Activated T-helper 1 cell treated with anti-CD3 and anti-CD28 coated beads, Interleukin-12 subunit alpha, Interleukin-12 subunit beta, Interleukin-2, Interleukin-4 antibody, amounts not matched to agents 30 ng/mL and 10 ng/mL and 1 ng/mL, durations not matched to agents 14 hours and 24 hours and 36 hours (primary cell): ENCODE results near the gene CDH22. TPM values are rescaled to one million over a fixed set of nuclear protein-coding genes. Genes with fewer than 3 reads are reported as not detected.

Experiments
- DNase-seq: peaks from one replicate; pipeline ENCODE4 v3.0.0; 2021; ENCODE audit warnings: low spot score
- H3K27ac Mint-ChIP-seq: one replicate; pipeline ENCODE4 v1.8.0; 2021; ENCODE audit warnings: mild to moderate bottlenecking, mixed read lengths
- H3K27me3 Mint-ChIP-seq: one replicate; pipeline ENCODE4 v1.8.0; 2022; ENCODE audit warnings: mild to moderate bottlenecking, moderate library complexity, mixed read lengths; ENCODE audit not compliant: insufficient read depth
- H3K36me3 Mint-ChIP-seq: one replicate; pipeline ENCODE4 v1.8.0; 2021; ENCODE audit warnings: low read depth, mixed read lengths
- H3K4me1 Mint-ChIP-seq: one replicate; pipeline ENCODE4 v1.8.0; 2021; ENCODE audit warnings: low read depth, mixed read lengths
- H3K4me3 Mint-ChIP-seq: one replicate; pipeline ENCODE4 v1.8.0; 2021; ENCODE audit warnings: mild to moderate bottlenecking, moderate library complexity, mixed read lengths
- H3K9me3 Mint-ChIP-seq: one replicate; pipeline ENCODE4 v1.8.0; 2021; ENCODE audit warnings: mixed read lengths
- intact Hi-C: fragments of 100-400 bp; cut with micrococcal nuclease; formaldehyde crosslinking; loops from one replicate; pipeline ENCODE4 v1.15.1; 2024
- total RNA-seq: library from RNA; stranded (reverse); gene quantifications from 2 replicates; pipeline ENCODE4 v1.2.3, GENCODE V29; 2022

CDH22 gene
- total RNA-seq, 1 donor from 2014 or later, result not detected

- Mint-ChIP-seq H3K27me3 (no peaks in the 10 kb centered on the region), H3K27ac (no peak overlapping the region), H3K9me3 (no peaks in the 10 kb centered on the region), H3K4me1 (peaks cover 9% of the 10 kb centered on the region), H3K36me3 (peaks cover 14% of the 10 kb centered on the region), H3K4me3 (no peak overlapping the region)
- intact Hi-C loops, result loop anchor here (1.0 to 5.0 kb wide), 4 partner anchors 14 to 337 kb away; no protein-coding TSS in a partner anchor
- no peak for DNase-seq
Observed at GRCh38 chr20:46349742-46350056, 41.4 kb upstream of the CDH22 start.

GRCh38 chr20:46349035-46349741 is 40.9 kb upstream of the CDH22 start:
- intact Hi-C loops, result loop anchor here (1.0 to 5.0 kb wide), 3 partner anchors 42 to 337 kb away; no protein-coding TSS in a partner anchor
- no peak overlapping the region for H3K27ac Mint-ChIP-seq

GRCh38 chr20:46347841-46348803 is 39.8 kb upstream of the CDH22 start:
- no peak overlapping the region for H3K27ac Mint-ChIP-seq
- H3K27me3 Mint-ChIP-seq, result peaks cover 2% of the 10 kb centered on the region
- no peak overlapping the region for H3K4me3 Mint-ChIP-seq
- H3K36me3 Mint-ChIP-seq, result peaks cover 8% of the 10 kb centered on the region
- peaks cover 9% of the 10 kb centered on the region for H3K4me1 Mint-ChIP-seq
- no peaks in the 10 kb centered on the region for H3K9me3 Mint-ChIP-seq
- intact Hi-C loops, result loop anchor here (5.0 kb wide), 2 partner anchors 216 to 336 kb away; no protein-coding TSS in a partner anchor
- no peak for DNase-seq

More at GRCh38 chr20:46349035-46349741, 40.9 kb upstream of the CDH22 start:
- Mint-ChIP-seq H3K36me3 (peaks cover 12% of the 10 kb centered on the region), H3K4me1 (peaks cover 9% of the 10 kb centered on the region), H3K27me3 (no peaks in the 10 kb centered on the region), H3K9me3 (no peaks in the 10 kb centered on the region), H3K4me3 (no peak overlapping the region)
- peak; percentile 22 for DNase-seq

GRCh38 chr20:46346770-46347169 is 38.5 kb upstream of the CDH22 start:
- H3K27me3 Mint-ChIP-seq, result peaks cover 6% of the 10 kb centered on the region
- peaks cover 9% of the 10 kb centered on the region for H3K4me1 Mint-ChIP-seq
- no peaks in the 10 kb centered on the region for H3K9me3 Mint-ChIP-seq
- DNase-seq, result no peak
- peaks cover 8% of the 10 kb centered on the region for H3K36me3 Mint-ChIP-seq
- no peak overlapping the region for H3K27ac Mint-ChIP-seq
- intact Hi-C loops, result loop anchor here (5.0 kb wide), 2 partner anchors 214 to 334 kb away; no protein-coding TSS in a partner anchor
- no peak overlapping the region for H3K4me3 Mint-ChIP-seq

GRCh38 chr20:46344488-46345162 is 36.3 kb upstream of the CDH22 start:
- Mint-ChIP-seq H3K36me3 (peaks cover 2% of the 10 kb centered on the region), H3K4me1 (no peaks in the 10 kb centered on the region), H3K27me3 (peaks cover 10% of the 10 kb centered on the region), H3K4me3 (no peak overlapping the region), H3K27ac (no peak overlapping the region), H3K9me3 (no peaks in the 10 kb centered on the region)
- DNase-seq, result no peak
- intact Hi-C loops, result loop anchor here (5.0 kb wide), 2 partner anchors 212 to 332 kb away; no protein-coding TSS in a partner anchor

GRCh38 chr20:46343975-46344357 is 35.7 kb upstream of the CDH22 start:
- Mint-ChIP-seq H3K36me3 (peaks cover 2% of the 10 kb centered on the region), H3K4me3 (no peak overlapping the region), H3K9me3 (no peaks in the 10 kb centered on the region), H3K27ac (no peak overlapping the region), H3K4me1 (no peaks in the 10 kb centered on the region), H3K27me3 (peaks cover 11% of the 10 kb centered on the region)
- no peak for DNase-seq
- intact Hi-C loops, result no loop called here

GRCh38 chr20:46343348-46343974 is 35.2 kb upstream of the CDH22 start:
- H3K36me3 Mint-ChIP-seq, result peaks cover 2% of the 10 kb centered on the region
- intact Hi-C loops, result no loop called here
- H3K27ac Mint-ChIP-seq, result no peak overlapping the region
- H3K9me3 Mint-ChIP-seq, result no peaks in the 10 kb centered on the region
- H3K4me3 Mint-ChIP-seq, result no peak overlapping the region
- H3K27me3 Mint-ChIP-seq, result peaks cover 12% of the 10 kb centered on the region
- DNase-seq, result no peak
- no peaks in the 10 kb centered on the region for H3K4me1 Mint-ChIP-seq

- H3K27ac Mint-ChIP-seq, result no peak overlapping the region
- peaks cover 2% of the 10 kb centered on the region for H3K36me3 Mint-ChIP-seq
- intact Hi-C loops, result no loop called here
- H3K27me3 Mint-ChIP-seq, result peaks cover 12% of the 10 kb centered on the region
- H3K4me3 Mint-ChIP-seq, result no peak overlapping the region
- no peaks in the 10 kb centered on the region for H3K9me3 Mint-ChIP-seq
- H3K4me1 Mint-ChIP-seq, result no peaks in the 10 kb centered on the region
- no peak for DNase-seq
Observed at GRCh38 chr20:46342451-46343347, 34.4 kb upstream of the CDH22 start.

- Mint-ChIP-seq H3K36me3 (peaks cover 2% of the 10 kb centered on the region), H3K9me3 (no peaks in the 10 kb centered on the region), H3K27me3 (peaks cover 12% of the 10 kb centered on the region), H3K4me1 (no peaks in the 10 kb centered on the region), H3K27ac (no peak overlapping the region), H3K4me3 (no peak overlapping the region)
- intact Hi-C loops, result no loop called here
- DNase-seq, result no peak
Observed at GRCh38 chr20:46342010-46342378, 33.7 kb upstream of the CDH22 start.

GRCh38 chr20:46341074-46342009 is 33.0 kb upstream of the CDH22 start:
- H3K4me1 Mint-ChIP-seq, result no peaks in the 10 kb centered on the region
- H3K9me3 Mint-ChIP-seq, result no peaks in the 10 kb centered on the region
- H3K36me3 Mint-ChIP-seq, result no peaks in the 10 kb centered on the region
- H3K27ac Mint-ChIP-seq, result no peak overlapping the region
- intact Hi-C loops, result no loop called here
- H3K4me3 Mint-ChIP-seq, result no peak overlapping the region
- H3K27me3 Mint-ChIP-seq, result peaks cover 12% of the 10 kb centered on the region
- no peak for DNase-seq

- intact Hi-C loops, result no loop called here
- Mint-ChIP-seq H3K36me3 (no peaks in the 10 kb centered on the region), H3K27ac (no peak overlapping the region), H3K27me3 (peaks cover 16% of the 10 kb centered on the region), H3K4me3 (no peak overlapping the region), H3K9me3 (no peaks in the 10 kb centered on the region), H3K4me1 (no peaks in the 10 kb centered on the region)
- no peak for DNase-seq
Observed at GRCh38 chr20:46339037-46339436, 30.7 kb upstream of the CDH22 start.
